KMS-11 (cell line): ENCODE data around the gene TUB.

Experiments used
- H2AFZ ChIP-seq: fragments of 200-600 bp; sonication (generic); 2 replicates; pipeline ENCODE4 v1.6.1; 2016; ENCODE audit warnings: antibody characterized with exemption, mixed run types, low read depth
- H3K27ac ChIP-seq: fragments of 200-600 bp; sonication (generic); 2 replicates; pipeline ENCODE4 v1.6.1; 2016; ENCODE audit warnings: mild to moderate bottlenecking, mixed run types
- H3K27me3 ChIP-seq: fragments of 200-600 bp; sonication (generic); 2 replicates; pipeline ENCODE4 v1.6.1; 2017; ENCODE audit warnings: mild to moderate bottlenecking, low read depth, mixed run types, moderate library complexity; ENCODE audit not compliant: insufficient read depth
- H3K36me3 ChIP-seq: fragments of 200-600 bp; sonication (generic); 2 replicates; pipeline ENCODE4 v1.6.1; 2017; ENCODE audit warnings: mild to moderate bottlenecking, mixed run types; ENCODE audit not compliant: insufficient read depth
- H3K4me1 ChIP-seq: fragments of 200-600 bp; sonication (generic); 2 replicates; pipeline ENCODE4 v1.6.1; 2016; ENCODE audit warnings: mild to moderate bottlenecking, low read depth, mixed run types; ENCODE audit not compliant: poor library complexity, severe bottlenecking
- H3K4me2 ChIP-seq: fragments of 200-600 bp; sonication (generic); 2 replicates; pipeline ENCODE4 v1.7.0; 2016; ENCODE audit warnings: mild to moderate bottlenecking, mixed run types
- H3K4me3 ChIP-seq: fragments of 200-600 bp; sonication (generic); IDR thresholded peaks from 2 replicates; pipeline ENCODE4 v1.6.1; 2017; ENCODE audit warnings: low read depth, low read length, mixed read lengths; ENCODE audit not compliant: insufficient read depth
- H3K79me2 ChIP-seq: fragments of 200-600 bp; sonication (generic); 2 replicates; pipeline ENCODE4 v1.6.1; 2016; ENCODE audit warnings: low read depth, mixed run types; ENCODE audit not compliant: insufficient read depth
- H3K9ac ChIP-seq: fragments of 200-600 bp; sonication (generic); 2 replicates; pipeline ENCODE4 v1.6.1; 2016; ENCODE audit warnings: mild to moderate bottlenecking, mixed run types
- H4K20me1 ChIP-seq: fragments of 200-600 bp; sonication (generic); 2 replicates; pipeline ENCODE4 v1.6.1; 2016; ENCODE audit warnings: mild to moderate bottlenecking, mixed run types; ENCODE audit not compliant: insufficient read depth
- CTCF ChIP-seq: fragments of 200-600 bp; sonication (generic); conservative IDR thresholded peaks from 2 replicates; pipeline ENCODE4 v1.6.1; 2017; ENCODE audit warnings: low read depth, mild to moderate bottlenecking, antibody characterized with exemption, low read length, moderate library complexity, mixed read lengths

TUB gene

GRCh38 chr11:8075119-8075726 lies 5.8 kb upstream of the TUB start:
- H4K20me1 ChIP-seq: no peaks in the 10 kb centered on the region
- no peak overlapping the region for H3K4me3 ChIP-seq
- H3K9ac ChIP-seq: no peak overlapping the region
- no peaks in the 10 kb centered on the region for H3K36me3 ChIP-seq
- no peaks in the 10 kb centered on the region for H3K27me3 ChIP-seq
- no peaks in the 10 kb centered on the region for H3K4me1 ChIP-seq
- no peaks in the 10 kb centered on the region for H3K79me2 ChIP-seq
- no peak overlapping the region for H3K4me2 ChIP-seq
- TF ChIP-seq CTCF: no peak
- no peak overlapping the region for H2AFZ ChIP-seq
- H3K27ac ChIP-seq: no peak overlapping the region

DNA sequence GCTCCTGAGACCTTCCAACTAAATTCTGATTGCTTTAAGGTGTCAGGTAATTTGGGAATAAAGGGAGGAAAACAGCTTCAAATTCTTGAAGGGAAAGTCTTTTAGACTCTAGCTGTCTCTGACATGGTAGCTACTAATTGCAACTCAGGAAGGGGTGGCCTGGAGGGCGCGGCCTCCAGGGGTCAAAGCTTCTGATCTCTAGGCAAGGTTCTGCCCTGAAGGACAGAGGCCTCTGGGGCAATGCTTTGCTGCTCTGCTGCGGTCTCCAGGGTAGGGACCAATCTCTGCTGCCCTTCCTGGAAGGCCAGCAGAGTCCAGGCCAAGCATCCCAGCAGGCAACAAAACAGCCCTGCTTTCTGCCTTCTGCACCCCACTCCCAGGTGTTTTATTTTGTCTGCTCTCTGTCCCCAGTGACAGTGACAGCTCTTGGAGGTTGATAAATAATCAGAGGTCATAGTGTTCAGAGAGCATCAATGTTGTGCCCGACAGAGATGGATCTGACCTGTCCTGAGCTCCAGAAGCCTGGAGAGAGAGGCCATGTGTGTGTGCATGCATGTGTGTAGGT lies 1.8 kb upstream of the TUB start:
- Histone ChIP-seq H3K4me1 (no peaks in the 10 kb centered on the region), H2AFZ (no peak overlapping the region), H3K4me2 (no peak overlapping the region), H3K79me2 (no peaks in the 10 kb centered on the region), H4K20me1 (no peaks in the 10 kb centered on the region), H3K27ac (no peak overlapping the region), H3K36me3 (no peaks in the 10 kb centered on the region), H3K4me3 (no peak overlapping the region), H3K9ac (no peak overlapping the region), H3K27me3 (no peaks in the 10 kb centered on the region)
- TF ChIP-seq CTCF: no peak

DNA sequence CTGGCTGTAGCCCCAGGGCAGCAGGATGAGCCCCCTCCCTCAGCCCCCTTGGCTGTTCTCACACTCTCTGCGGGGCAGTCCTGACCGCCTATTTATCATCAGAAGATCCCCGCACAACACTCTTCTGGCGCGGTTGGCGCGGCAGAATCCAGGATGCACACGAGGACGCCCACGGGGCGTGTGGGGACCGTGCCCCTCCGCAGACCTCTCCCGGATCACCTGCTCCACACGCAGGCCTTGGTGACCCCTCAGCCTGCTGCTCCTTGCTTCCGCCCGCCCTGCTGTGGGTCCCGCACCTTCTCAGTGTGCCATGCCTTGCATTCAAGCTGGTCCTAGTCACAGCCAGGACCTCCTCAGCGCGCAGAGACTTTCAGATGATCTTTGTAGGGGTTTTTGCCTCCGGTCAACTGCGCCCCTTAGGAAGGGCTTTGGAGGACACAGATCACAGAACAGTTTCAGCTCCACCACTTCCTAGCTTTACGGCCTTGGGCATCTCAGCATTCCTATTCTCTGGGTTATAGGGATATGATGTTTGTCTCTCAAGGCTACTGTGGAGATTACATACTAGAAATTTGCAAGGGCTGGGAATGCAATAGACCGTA lies 841 bp upstream of the TUB start:
- no peaks in the 10 kb centered on the region for H3K36me3 ChIP-seq
- H3K79me2 ChIP-seq: no peaks in the 10 kb centered on the region
- no peak for TF ChIP-seq CTCF
- no peak overlapping the region for H3K9ac ChIP-seq
- no peaks in the 10 kb centered on the region for H4K20me1 ChIP-seq
- H3K4me2 ChIP-seq: no peak overlapping the region
- H3K27ac ChIP-seq: no peak overlapping the region
- no peak overlapping the region for H2AFZ ChIP-seq
- H3K4me3 ChIP-seq: no peak overlapping the region
- no peaks in the 10 kb centered on the region for H3K4me1 ChIP-seq
- no peaks in the 10 kb centered on the region for H3K27me3 ChIP-seq

DNA sequence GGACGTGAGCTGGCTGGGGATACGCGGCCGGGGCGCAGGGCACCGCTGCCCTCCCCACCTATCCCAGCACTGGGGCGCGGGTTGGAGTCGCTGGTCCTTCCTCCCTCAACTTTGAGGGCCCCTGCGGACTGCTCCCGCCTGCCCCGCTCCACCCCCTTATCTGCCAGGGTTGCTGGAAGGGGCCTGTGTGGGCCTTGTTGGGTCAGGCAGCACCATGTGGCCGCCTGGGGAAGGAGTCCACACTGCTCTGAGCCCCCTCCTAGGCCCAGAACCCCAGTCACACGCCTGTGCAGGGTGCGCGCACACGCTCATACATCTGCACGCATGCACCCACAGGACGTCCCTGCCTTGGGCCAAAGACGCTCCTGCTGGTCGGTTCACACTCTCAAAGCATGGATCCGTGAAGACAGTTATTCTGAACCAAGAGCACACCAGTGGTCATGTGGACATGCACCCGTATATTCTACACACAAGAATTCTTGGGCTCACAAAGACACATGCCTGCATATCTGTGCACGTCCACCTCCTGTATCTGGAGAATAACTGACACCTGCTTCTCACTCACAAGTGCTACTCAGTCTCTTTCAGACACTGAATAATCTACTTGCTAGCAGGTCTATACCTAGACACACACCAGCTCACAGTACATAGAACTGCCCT lies 710 bp downstream of the TUB start:
- Histone ChIP-seq H3K79me2 (no peaks in the 10 kb centered on the region), H3K4me1 (no peaks in the 10 kb centered on the region), H3K9ac (no peak overlapping the region), H3K27me3 (no peaks in the 10 kb centered on the region), H3K4me2 (no peak overlapping the region), H2AFZ (no peak overlapping the region), H3K36me3 (no peaks in the 10 kb centered on the region), H3K4me3 (no peak overlapping the region), H3K27ac (no peak overlapping the region), H4K20me1 (no peaks in the 10 kb centered on the region)
- TF ChIP-seq CTCF: no peak
